Measurements from ENCODE around the gene FREM2. TPM values are rescaled to one million over a fixed set of nuclear protein-coding genes. Genes with fewer than 3 reads are reported as not detected.

FREM2 gene
- total RNA-seq, 6 experiments from 2014 or later = 0.18 to 2.9 (median 1.5) TPM

DNA sequence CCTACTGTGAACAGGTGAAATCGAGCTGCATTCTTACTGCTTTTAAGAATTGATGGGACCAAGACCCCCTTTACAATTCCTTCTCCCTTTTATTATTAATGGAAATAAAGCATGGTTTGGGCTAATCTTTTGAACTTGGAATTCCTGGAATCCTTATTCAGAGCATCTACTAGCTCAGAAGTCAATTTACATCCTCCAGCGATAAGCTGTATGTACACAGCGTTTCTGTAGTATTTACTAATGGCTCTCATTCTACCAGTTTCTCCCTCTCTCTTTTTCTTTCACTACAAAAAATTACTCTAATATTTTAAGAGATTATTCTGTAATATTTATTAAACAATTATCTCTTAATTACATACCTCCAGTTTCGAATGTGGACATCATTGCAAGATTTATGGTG, 31.5 kb downstream of the FREM2 start:
- TF ChIP-seq POLR2A (IDR thresholded peaks at IDR 0.05) = no peak
- TF ChIP-seq, protein P1, sequence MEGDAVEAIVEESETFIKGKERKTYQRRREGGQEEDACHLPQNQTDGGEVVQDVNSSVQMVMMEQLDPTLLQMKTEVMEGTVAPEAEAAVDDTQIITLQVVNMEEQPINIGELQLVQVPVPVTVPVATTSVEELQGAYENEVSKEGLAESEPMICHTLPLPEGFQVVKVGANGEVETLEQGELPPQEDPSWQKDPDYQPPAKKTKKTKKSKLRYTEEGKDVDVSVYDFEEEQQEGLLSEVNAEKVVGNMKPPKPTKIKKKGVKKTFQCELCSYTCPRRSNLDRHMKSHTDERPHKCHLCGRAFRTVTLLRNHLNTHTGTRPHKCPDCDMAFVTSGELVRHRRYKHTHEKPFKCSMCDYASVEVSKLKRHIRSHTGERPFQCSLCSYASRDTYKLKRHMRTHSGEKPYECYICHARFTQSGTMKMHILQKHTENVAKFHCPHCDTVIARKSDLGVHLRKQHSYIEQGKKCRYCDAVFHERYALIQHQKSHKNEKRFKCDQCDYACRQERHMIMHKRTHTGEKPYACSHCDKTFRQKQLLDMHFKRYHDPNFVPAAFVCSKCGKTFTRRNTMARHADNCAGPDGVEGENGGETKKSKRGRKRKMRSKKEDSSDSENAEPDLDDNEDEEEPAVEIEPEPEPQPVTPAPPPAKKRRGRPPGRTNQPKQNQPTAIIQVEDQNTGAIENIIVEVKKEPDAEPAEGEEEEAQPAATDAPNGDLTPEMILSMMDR (IDR thresholded peaks at IDR 0.05) = no peak
- H3K4me3 ChIP-seq = no peak overlapping the region
- DNase-seq = no peak
- no peaks in the 10 kb centered on the region for H3K27me3 ChIP-seq
- H3K36me3 ChIP-seq = no peaks in the 10 kb centered on the region
- no peaks in the 10 kb centered on the region for H3K9me3 ChIP-seq
- no peak for ATAC-seq
- intact Hi-C loops (cut with DNase I) = no loop called here
- no peak overlapping the region for H3K27ac ChIP-seq
- H3K4me1 ChIP-seq = no peaks in the 10 kb centered on the region
- 62% methylated on average over 4 of the region's 4 CpGs for WGBS (ENCODE audit: insufficient coverage, low coverage, low lambda C conversion rate, missing lambda C conversion rate)

DNA sequence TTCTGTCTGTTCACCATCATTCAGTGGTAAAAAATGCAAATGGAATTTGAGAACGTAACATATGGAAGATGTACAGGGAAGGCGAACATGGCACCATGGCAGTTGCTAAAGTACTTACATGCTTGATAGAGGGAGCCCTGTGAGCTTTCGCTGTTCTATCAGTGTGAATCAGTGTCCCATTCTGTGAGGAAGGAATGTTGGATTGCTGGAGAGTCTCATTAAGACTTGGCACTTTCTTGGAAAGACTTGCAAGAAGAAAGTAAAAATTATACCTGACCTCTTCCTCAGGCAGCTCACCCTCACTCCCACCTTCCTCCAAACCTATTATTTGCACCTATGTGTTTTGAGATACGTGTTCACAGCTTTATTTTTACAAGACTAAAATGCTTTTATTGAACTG, 43.5 kb downstream of the FREM2 start:
- DNase-seq = no peak
- no peak for ATAC-seq
- Histone ChIP-seq H3K27ac (no peak overlapping the region), H3K4me1 (no peaks in the 10 kb centered on the region), H3K4me3 (no peak overlapping the region), H3K9me3 (no peaks in the 10 kb centered on the region), H3K36me3 (no peaks in the 10 kb centered on the region), H3K27me3 (no peaks in the 10 kb centered on the region)
- 63% methylated on average over 3 of the region's 4 CpGs for WGBS (ENCODE audit: insufficient coverage, low coverage, low lambda C conversion rate, missing lambda C conversion rate)
- intact Hi-C loops (cut with DNase I) = no loop called here
- no peak for TF ChIP-seq POLR2A (IDR thresholded peaks at IDR 0.05)
- TF ChIP-seq, protein P1 (IDR thresholded peaks at IDR 0.05) = no peak

DNA sequence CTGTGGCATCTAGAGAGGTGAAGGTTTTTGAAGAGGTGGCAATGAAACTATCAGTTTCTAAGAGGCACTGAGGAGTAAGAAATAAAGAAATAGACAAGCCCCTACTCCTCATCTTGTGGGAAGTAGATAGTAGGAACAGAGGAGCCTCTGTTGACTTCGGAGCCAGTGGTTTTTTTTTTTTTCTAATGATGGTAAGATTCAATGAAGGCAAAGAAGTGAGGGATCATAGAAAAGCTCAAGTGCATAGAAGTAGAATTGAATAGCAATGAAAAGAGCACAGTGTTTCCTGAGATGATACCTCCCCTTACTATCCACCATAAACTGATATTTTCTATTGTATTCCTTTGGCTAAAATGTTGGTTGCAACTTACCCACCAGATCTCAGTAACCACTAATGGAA, 46.3 kb downstream of the FREM2 start:
- TF ChIP-seq, protein P1 (IDR thresholded peaks at IDR 0.05) = no peak
- no peak for TF ChIP-seq POLR2A (IDR thresholded peaks at IDR 0.05)
- intact Hi-C loops (cut with DNase I) = no loop called here
- DNase-seq (no peak), ATAC-seq (no peak)
- no peaks in the 10 kb centered on the region for H3K27me3 ChIP-seq
- 73% methylated on average over 1 of the region's 1 CpG for WGBS (ENCODE audit: insufficient coverage, low coverage, low lambda C conversion rate, missing lambda C conversion rate)
- H3K4me3 ChIP-seq = no peak overlapping the region
- H3K4me1 ChIP-seq = no peaks in the 10 kb centered on the region
- H3K27ac ChIP-seq = no peak overlapping the region
- H3K36me3 ChIP-seq = no peaks in the 10 kb centered on the region
- H3K9me3 ChIP-seq = no peaks in the 10 kb centered on the region

DNA sequence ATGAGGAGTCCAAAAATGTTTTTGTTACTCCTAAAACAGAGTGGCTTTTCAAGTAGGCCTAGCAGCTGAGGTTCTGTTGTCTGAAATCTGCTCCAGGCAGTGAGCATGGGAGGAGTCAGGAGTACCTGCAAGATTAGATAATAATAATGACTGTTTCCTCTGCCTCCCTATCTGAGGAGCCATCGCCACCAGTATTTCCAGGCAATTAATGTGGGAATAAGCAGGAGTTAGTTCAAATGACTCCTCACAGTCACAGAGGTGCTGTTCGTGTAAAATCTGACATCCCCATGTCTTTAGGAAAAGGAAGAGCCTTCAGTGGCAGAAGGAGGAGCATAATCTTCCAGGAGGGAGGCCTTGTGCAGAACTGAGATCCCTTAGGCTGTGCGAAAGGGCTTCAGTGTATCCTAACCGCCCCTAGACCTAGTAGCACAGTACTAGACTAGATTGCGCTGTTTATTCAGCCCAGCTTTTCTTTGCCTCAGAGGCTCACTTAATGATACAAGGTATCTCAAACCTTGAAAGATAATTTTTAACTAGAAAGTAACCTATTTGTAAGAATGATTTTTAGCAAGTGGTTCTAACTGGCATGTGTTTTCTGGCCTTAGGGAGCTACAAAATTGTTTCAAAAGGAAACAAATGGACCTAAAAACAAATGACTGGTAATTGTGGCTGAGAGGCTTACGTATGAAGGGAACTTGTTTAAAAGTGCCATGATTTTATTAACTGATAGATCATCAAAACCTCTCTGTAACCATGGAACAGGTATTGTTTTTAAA, 49.0 kb downstream of the FREM2 start:
- ATAC-seq (no peak), DNase-seq (no peak)
- Histone ChIP-seq H3K36me3 (no peaks in the 10 kb centered on the region), H3K9me3 (no peaks in the 10 kb centered on the region), H3K4me1 (no peaks in the 10 kb centered on the region), H3K4me3 (no peak overlapping the region), H3K27ac (no peak overlapping the region), H3K27me3 (no peaks in the 10 kb centered on the region)
- TF ChIP-seq POLR2A (IDR thresholded peaks at IDR 0.05) = no peak
- TF ChIP-seq, protein P1 (IDR thresholded peaks at IDR 0.05) = no peak
- WGBS (ENCODE audit: insufficient coverage, low coverage, low lambda C conversion rate, missing lambda C conversion rate) = 78% methylated on average over 5 of the region's 6 CpGs
- intact Hi-C loops (cut with DNase I) = no loop called here
